Keratinocyte (primary cell): ENCODE data around the gene WT1.

Source experiments
- EZH2 ChIP-seq: IDR thresholded peaks from one replicate; pipeline ENCODE4 v1.6.1; 2012; ENCODE audit warnings: inconsistent platforms, mild to moderate bottlenecking, low read length, moderate library complexity
- TF ChIP-seq, protein P1 (sequence below), 3 experiments: IDR thresholded peaks in 1 of 3; conservative IDR thresholded peaks in 1 of 3; optimal IDR thresholded peaks in 1 of 3; 2 replicates in 2 of 3; 3 replicates in 1 of 3; pipeline versions ENCODE3 to v1.5.1; 2011; ENCODE audit warnings: low read length in 3 of 3, mild to moderate bottlenecking in 3 of 3, moderate library complexity in 2 of 3, control low read depth in 1 of 3, inconsistent platforms in 1 of 3; ENCODE audit not compliant: insufficient read depth in 2 of 3; ENCODE audit errors: extremely low read depth in 1 of 3

DNA sequence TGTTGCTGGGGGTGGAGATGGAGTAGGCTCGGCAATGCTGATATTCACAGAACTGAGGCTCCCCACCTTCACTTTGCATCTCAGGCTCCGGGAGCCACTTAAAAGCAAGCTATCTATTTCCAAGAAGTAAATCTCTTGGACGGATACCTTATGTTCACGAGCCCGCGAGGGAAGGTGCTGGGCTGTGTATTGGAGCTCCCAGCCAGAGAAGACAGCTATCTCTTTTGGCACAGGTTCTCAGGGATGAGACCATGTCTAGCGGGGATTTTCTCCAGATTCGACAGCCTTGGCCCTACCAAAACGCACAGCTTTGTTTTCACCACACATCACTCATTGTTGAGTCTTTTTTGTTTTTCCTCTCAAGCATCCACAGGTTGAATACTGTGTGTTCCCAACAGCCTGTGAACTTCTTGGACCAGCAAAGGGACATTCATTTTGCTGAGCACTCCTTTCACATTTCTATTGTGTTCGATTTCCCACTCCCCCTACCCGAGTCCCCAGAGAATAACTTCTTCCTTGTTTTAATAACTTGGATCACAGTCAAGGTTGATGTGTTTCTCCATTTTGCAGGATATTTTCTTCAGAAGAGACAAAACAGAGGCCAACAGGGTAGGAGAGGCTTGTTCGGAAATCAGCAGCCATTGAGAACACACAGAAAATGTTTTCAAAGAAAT, 23.3 kb downstream of the WT1 start:
- TF ChIP-seq, protein P1, sequence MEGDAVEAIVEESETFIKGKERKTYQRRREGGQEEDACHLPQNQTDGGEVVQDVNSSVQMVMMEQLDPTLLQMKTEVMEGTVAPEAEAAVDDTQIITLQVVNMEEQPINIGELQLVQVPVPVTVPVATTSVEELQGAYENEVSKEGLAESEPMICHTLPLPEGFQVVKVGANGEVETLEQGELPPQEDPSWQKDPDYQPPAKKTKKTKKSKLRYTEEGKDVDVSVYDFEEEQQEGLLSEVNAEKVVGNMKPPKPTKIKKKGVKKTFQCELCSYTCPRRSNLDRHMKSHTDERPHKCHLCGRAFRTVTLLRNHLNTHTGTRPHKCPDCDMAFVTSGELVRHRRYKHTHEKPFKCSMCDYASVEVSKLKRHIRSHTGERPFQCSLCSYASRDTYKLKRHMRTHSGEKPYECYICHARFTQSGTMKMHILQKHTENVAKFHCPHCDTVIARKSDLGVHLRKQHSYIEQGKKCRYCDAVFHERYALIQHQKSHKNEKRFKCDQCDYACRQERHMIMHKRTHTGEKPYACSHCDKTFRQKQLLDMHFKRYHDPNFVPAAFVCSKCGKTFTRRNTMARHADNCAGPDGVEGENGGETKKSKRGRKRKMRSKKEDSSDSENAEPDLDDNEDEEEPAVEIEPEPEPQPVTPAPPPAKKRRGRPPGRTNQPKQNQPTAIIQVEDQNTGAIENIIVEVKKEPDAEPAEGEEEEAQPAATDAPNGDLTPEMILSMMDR (optimal IDR thresholded peaks at IDR 0.05 in 1 of 3, IDR thresholded peaks at IDR 0.05 in 1 of 3, conservative IDR thresholded peaks at IDR 0.05 in 1 of 3; ENCODE audit: extremely low read depth in 1 of 3, insufficient read depth in 2 of 3, low read length in 3 of 3): no peak
- no peak for TF ChIP-seq EZH2
